HEK293 (cell line): Measurements from ENCODE around the gene SAFB.

ENCODE experiments used
- ZNF19 ChIP-seq: fragments of 450-650 bp; formaldehyde crosslinking; IDR thresholded peaks from 2 replicates; pipeline ENCODE4; 2016; ENCODE audit warnings: missing biosample characterization, missing genetic modification characterization, low read depth
- ZNF514 ChIP-seq: fragments of 450-650 bp; formaldehyde crosslinking; IDR thresholded peaks from 2 replicates; pipeline ENCODE4 v1.5.1; 2016; ENCODE audit warnings: missing biosample characterization, missing genetic modification characterization
- ZNF549 ChIP-seq: fragments of 450-650 bp; IDR thresholded peaks from 2 replicates; pipeline ENCODE4 v1.5.1; 2018; ENCODE audit warnings: missing biosample characterization, missing genetic modification characterization, mild to moderate bottlenecking, inconsistent platforms, moderate library complexity
- ZNF585B ChIP-seq: fragments of 450-650 bp; formaldehyde crosslinking; IDR thresholded peaks from 2 replicates; pipeline ENCODE4 v1.5.1; 2016; ENCODE audit warnings: missing biosample characterization, missing genetic modification characterization
- TF ChIP-seq, protein P1 (sequence below): fragments of 450-650 bp; formaldehyde crosslinking; IDR thresholded peaks from 2 replicates; pipeline ENCODE4 v1.5.1; 2016; ENCODE audit warnings: missing biosample characterization, missing genetic modification characterization
- TF ChIP-seq, protein P2 (sequence below): fragments of 450-650 bp; formaldehyde crosslinking; IDR thresholded peaks from 2 replicates; pipeline ENCODE4 v1.5.1; 2016; ENCODE audit warnings: missing biosample characterization, missing genetic modification characterization, borderline replicate concordance

DNA sequence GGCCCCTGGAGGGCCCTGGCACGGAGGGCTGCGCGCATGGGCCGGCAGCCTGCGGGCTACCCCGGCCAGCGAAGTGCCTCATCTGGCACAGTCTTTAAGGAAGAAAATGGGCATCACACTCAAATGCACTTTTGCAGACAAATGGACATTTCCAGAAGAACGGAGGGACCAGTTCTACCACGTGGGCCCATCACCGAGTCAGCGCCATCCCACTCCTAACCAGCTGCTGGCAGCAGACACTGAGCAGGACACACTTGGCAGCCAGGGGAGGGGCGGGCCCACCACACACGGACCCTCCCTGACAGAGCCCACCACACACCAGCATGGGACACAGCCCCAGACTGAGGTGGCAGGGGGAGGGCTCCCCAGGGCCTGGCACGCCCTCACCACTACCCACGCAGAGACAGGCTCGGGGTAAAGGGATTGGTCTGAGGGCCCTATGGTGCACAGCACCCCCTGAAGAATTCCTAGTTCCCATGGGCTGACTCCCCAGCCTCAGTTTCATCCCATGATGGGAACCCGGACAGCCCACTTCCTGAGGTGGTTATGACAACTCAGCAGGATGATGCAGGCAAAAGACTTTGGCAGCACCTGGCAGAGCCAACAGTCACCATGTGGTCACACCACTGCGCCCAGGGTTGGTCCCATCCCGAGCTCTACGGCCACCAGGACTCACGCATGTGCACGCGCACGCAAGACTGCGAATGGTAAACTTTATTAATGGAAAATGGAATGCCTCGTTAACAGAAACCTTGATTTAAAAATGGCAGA is 36.4 kb upstream of the SAFB start:
- TF ChIP-seq, protein P1, sequence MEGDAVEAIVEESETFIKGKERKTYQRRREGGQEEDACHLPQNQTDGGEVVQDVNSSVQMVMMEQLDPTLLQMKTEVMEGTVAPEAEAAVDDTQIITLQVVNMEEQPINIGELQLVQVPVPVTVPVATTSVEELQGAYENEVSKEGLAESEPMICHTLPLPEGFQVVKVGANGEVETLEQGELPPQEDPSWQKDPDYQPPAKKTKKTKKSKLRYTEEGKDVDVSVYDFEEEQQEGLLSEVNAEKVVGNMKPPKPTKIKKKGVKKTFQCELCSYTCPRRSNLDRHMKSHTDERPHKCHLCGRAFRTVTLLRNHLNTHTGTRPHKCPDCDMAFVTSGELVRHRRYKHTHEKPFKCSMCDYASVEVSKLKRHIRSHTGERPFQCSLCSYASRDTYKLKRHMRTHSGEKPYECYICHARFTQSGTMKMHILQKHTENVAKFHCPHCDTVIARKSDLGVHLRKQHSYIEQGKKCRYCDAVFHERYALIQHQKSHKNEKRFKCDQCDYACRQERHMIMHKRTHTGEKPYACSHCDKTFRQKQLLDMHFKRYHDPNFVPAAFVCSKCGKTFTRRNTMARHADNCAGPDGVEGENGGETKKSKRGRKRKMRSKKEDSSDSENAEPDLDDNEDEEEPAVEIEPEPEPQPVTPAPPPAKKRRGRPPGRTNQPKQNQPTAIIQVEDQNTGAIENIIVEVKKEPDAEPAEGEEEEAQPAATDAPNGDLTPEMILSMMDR: no peak
- TF ChIP-seq ZNF514 (tag by site-specific recombination) (no peak), ZNF585B (tag by site-specific recombination) (no peak), ZNF549 (tag by site-specific recombination) (no peak), ZNF19 (tag by site-specific recombination) (no peak)
- TF ChIP-seq, protein P2, sequence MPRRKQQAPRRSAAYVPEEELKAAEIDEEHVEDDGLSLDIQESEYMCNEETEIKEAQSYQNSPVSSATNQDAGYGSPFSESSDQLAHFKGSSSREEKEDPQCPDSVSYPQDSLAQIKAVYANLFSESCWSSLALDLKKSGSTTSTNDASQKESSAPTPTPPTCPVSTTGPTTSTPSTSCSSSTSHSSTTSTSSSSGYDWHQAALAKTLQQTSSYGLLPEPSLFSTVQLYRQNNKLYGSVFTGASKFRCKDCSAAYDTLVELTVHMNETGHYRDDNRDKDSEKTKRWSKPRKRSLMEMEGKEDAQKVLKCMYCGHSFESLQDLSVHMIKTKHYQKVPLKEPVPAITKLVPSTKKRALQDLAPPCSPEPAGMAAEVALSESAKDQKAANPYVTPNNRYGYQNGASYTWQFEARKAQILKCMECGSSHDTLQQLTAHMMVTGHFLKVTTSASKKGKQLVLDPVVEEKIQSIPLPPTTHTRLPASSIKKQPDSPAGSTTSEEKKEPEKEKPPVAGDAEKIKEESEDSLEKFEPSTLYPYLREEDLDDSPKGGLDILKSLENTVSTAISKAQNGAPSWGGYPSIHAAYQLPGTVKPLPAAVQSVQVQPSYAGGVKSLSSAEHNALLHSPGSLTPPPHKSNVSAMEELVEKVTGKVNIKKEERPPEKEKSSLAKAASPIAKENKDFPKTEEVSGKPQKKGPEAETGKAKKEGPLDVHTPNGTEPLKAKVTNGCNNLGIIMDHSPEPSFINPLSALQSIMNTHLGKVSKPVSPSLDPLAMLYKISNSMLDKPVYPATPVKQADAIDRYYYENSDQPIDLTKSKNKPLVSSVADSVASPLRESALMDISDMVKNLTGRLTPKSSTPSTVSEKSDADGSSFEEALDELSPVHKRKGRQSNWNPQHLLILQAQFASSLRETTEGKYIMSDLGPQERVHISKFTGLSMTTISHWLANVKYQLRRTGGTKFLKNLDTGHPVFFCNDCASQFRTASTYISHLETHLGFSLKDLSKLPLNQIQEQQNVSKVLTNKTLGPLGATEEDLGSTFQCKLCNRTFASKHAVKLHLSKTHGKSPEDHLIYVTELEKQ (tag by site-specific recombination): no peak
